ENCODE measurements around the gene ZFHX2. TPM values are rescaled to one million over a fixed set of nuclear protein-coding genes. Genes with fewer than 3 reads are reported as not detected.
A peak's percentile ranks its signal among the peaks of the same experiment; 100 is the strongest.

ZFHX2 gene
- polyA plus RNA-seq, 1 experiment: 0.09 TPM

GRCh38 chr14:23571701-23572523 is 20.3 kb upstream of the ZFHX2 start:
- CTCF ChIA-PET: interaction anchor here (1.3 to 1.9 kb wide), 2 partner anchors 9 to 17 kb away, joined by 4 to 5 read pairs; no protein-coding TSS in a partner anchor
- POLR2A ChIA-PET: interaction anchor here (0.6 kb wide), 1 partner anchor 16 kb away, joined by 3 read pairs; no protein-coding TSS in a partner anchor
- DNase-seq (ENCODE audit: low read depth, low spot score): no peak

GRCh38 chr14:23570806-23571483 is 19.4 kb upstream of the ZFHX2 start:
- no peak overlapping the region for H3K27ac ChIP-seq (ENCODE audit: low read depth, low read length)
- CTCF ChIA-PET: interaction anchor here (0.8 to 1.9 kb wide), 2 partner anchors 18 to 92 kb away, joined by 3 to 5 read pairs; no protein-coding TSS in a partner anchor
- no peak for DNase-seq (ENCODE audit: low read depth, low spot score)
- H3K4me3 ChIP-seq (ENCODE audit: low read depth, low read length): no peak overlapping the region
- TF ChIP-seq, protein P1, sequence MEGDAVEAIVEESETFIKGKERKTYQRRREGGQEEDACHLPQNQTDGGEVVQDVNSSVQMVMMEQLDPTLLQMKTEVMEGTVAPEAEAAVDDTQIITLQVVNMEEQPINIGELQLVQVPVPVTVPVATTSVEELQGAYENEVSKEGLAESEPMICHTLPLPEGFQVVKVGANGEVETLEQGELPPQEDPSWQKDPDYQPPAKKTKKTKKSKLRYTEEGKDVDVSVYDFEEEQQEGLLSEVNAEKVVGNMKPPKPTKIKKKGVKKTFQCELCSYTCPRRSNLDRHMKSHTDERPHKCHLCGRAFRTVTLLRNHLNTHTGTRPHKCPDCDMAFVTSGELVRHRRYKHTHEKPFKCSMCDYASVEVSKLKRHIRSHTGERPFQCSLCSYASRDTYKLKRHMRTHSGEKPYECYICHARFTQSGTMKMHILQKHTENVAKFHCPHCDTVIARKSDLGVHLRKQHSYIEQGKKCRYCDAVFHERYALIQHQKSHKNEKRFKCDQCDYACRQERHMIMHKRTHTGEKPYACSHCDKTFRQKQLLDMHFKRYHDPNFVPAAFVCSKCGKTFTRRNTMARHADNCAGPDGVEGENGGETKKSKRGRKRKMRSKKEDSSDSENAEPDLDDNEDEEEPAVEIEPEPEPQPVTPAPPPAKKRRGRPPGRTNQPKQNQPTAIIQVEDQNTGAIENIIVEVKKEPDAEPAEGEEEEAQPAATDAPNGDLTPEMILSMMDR (IDR thresholded peaks at IDR 0.05; ENCODE audit: low read depth, low read length): no peak
- POLR2A ChIA-PET: no interaction called here
- peaks cover 48% of the 10 kb centered on the region for H3K27me3 ChIP-seq (ENCODE audit: control insufficient read depth, insufficient read depth, low read length)
- H3K9me3 ChIP-seq (ENCODE audit: control insufficient read depth, insufficient read depth, low read length): no peaks in the 10 kb centered on the region; the same call in 1 of the 2 replicates

More at GRCh38 chr14:23571701-23572523, 20.3 kb upstream of the ZFHX2 start:
- Histone ChIP-seq H3K9me3 (ENCODE audit: control insufficient read depth, insufficient read depth, low read length) (no peaks in the 10 kb centered on the region; the same call in 1 of the 2 replicates), H3K27ac (ENCODE audit: low read depth, low read length) (no peak overlapping the region), H3K4me3 (ENCODE audit: low read depth, low read length) (no peak overlapping the region), H3K27me3 (ENCODE audit: control insufficient read depth, insufficient read depth, low read length) (peaks cover 56% of the 10 kb centered on the region)
- TF ChIP-seq, protein P1 (IDR thresholded peaks at IDR 0.05; ENCODE audit: low read depth, low read length): no peak

DNA sequence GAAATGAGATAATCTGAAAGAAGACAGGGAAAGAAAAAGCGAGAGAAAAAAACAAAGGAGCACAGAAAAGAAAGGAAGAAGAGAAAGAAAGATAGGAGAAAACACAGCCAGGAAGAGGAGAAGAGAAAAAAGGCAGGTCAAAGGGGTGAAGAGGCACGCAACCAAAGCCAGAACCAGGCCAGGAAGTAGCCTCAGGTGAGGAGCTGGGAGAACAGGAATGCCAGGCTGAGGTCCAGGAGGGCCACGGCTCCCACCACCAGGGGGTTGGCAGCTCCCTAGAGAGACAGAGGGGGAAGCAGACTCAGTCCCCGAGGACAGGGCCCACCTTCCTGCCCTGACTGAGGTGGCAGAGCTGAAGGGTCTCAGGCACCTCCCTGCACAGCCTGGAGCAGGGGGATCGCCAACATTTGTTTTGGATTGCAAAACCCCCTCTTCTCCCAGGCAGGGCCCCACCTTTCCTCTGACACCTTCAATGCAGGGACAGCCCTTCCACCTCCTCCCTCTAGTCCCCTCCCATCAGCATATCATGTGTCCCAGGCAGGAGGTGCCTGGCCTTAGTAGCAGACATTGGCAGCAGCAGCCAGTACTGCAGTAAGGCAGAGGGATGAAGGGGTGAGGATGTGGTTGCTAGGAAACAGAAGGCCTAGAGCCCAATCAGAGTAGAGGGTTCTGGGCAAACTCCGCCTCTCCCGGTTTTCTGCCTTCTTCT is 18.0 kb upstream of the ZFHX2 start:
- peaks cover 38% of the 10 kb centered on the region for H3K27me3 ChIP-seq (ENCODE audit: control insufficient read depth, insufficient read depth, low read length)
- DNase-seq (ENCODE audit: low read depth, low spot score): no peak
- POLR2A ChIA-PET: no interaction called here
- no peaks in the 10 kb centered on the region; the same call in 1 of the 2 replicates for H3K9me3 ChIP-seq (ENCODE audit: control insufficient read depth, insufficient read depth, low read length)
- TF ChIP-seq, protein P1 (IDR thresholded peaks at IDR 0.05; ENCODE audit: low read depth, low read length): no peak; the same call in 1 of the 2 replicates
- CTCF ChIA-PET: no interaction called here
- H3K27ac ChIP-seq (ENCODE audit: low read depth, low read length): no peak overlapping the region
- H3K4me3 ChIP-seq (ENCODE audit: low read depth, low read length): no peak overlapping the region

DNA sequence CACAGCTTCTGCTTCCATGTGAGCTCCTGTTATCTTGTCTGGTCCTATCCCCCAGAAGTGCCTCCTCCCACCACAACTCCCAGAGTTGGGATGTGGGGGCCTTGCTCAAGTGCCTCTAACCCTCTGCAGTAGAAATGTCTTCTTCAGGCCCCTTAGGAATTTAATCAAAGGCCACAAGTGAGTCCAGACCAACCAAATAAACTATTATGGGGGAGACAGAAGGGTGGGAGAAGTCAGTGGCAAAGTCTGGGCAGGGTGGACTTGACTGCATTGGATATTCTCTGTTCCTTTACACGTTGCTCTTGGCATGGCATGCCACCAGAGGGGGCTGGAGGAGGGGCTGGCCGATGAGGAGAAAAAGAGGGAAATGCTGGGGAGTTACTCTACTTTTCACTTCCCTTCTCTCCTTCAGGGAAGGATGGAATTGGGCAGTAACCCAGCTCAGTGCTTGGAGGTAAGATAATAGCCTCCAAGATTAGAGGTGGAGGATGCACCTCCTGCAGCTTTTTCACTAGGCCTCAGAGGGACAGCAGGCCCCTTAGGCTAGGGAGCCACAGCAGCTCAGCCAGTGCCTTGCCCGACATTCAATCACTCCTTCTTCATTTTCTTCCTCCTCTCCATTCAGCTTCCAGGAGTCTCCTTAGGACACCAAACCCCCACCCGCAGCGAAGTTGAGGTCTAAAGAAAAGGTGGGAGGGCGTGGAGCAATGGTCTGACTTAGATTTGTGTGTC is 17.2 kb upstream of the ZFHX2 start:
- no peak overlapping the region for H3K27ac ChIP-seq (ENCODE audit: low read depth, low read length)

More for the DNA sequence above, 17.2 kb upstream of the ZFHX2 start:
- no peak overlapping the region for H3K4me3 ChIP-seq (ENCODE audit: low read depth, low read length)
- CTCF ChIA-PET: interaction anchor here (1.1 to 1.9 kb wide), 4 partner anchors 9 to 342 kb away, joined by 3 to 10 read pairs (median 8); no protein-coding TSS in a partner anchor
- no peaks in the 10 kb centered on the region; the same call in 1 of the 2 replicates for H3K9me3 ChIP-seq (ENCODE audit: control insufficient read depth, insufficient read depth, low read length)
- POLR2A ChIA-PET: no interaction called here
- DNase-seq (ENCODE audit: low read depth, low spot score): no peak
- H3K27me3 ChIP-seq (ENCODE audit: control insufficient read depth, insufficient read depth, low read length): peaks cover 33% of the 10 kb centered on the region
- TF ChIP-seq, protein P1 (IDR thresholded peaks at IDR 0.05; ENCODE audit: low read depth, low read length): peak; percentile 38
